GM19455 (cell line): ENCODE data around the gene NAALADL1.
"Not testable (repeated sequence)": the region's sequence is repeated elsewhere in the genome, so short reads cannot be mapped to it uniquely, and the experiment has no call there.

Source experiments
- ATAC-seq: cut with Tn5 transposase; IDR thresholded peaks from one replicate; pipeline ENCODE4 v1.9.1; 2021; ENCODE audit not compliant: unreplicated experiment

Gene NAALADL1

DNA sequence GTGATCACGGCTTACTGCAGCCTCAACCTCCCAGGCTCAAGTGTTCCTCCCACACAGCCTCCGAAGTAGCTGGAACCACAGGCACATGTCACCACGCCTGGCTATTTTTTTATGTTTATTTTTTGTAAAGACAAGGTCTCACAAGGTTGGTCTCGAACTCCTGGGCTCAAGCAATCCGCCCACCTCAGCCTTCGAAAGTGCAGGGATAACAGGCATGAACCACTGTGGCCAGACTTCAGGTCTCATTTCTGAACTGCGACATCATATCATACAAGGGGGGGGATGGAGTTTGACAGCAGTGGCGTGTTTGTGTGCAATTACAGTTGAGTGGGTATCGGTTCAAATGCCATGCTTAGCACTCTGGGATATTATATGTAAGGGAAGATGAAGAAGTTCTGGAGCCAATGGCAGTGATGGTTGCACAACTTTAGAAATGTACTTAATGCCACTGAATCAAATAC is 6.9 kb downstream of the NAALADL1 start:
- no peak for ATAC-seq

DNA sequence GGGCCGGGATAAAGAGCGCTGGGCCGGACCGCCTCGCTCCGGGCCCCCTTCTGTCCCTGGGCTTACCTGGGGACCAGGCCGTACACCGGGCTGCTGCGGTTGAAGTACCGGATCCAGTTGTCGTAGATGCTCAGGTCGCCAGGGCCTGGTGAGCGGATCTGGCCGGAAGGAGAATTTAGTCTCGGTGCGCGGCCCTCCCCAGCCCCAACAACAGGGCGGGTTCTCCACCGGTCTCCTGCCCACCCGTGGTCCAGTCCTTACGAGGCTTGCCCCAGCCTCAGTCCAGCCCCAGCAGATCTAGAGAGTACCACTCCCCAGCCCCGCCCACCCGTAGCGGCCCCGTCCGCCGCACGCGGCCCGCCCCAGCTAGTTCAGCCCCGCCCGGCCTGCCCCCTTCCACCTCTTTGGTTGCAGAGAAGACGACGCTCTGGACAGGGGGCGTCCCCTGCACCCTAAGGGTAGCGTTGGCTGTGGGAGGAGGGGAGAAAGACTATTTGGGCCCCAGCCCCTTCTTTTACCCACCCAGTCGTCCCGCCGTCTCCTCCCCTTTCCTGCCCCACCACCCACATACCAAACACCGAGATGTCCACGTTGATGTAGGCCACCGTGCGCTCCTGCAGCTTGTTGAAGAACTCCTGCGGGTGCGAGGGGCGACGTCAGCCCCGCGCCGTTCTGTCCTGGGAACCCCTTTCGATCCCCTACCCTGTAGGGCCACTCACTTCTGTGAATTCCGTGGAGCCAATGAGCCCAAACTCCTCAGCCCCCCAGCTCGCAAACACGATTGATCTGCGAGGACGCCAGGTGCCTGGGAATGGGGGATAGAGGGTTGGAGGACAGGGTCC is 10.6 kb downstream of the NAALADL1 start:
- ATAC-seq, result no peak

DNA sequence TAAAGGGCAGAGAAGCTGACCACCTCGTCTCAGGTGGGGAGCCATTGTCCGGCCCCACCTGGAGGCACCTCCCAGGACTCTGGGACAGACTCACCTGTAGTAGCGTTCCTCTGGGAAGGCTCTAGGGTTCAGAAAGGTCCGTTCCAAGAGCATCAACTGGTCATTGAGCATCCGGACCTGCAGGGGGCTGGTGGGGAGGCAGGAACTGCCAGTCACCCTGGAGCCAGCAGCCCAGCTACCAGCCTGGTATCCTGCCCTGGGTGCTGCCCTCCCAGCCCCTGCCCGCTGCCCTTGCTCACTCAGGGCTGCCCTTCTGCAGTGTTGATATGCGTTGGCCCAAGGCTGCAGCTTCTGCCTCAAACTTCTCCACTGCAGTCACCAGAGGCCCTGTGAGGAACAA is 12.6 kb downstream of the NAALADL1 start:
- no peak for ATAC-seq

DNA sequence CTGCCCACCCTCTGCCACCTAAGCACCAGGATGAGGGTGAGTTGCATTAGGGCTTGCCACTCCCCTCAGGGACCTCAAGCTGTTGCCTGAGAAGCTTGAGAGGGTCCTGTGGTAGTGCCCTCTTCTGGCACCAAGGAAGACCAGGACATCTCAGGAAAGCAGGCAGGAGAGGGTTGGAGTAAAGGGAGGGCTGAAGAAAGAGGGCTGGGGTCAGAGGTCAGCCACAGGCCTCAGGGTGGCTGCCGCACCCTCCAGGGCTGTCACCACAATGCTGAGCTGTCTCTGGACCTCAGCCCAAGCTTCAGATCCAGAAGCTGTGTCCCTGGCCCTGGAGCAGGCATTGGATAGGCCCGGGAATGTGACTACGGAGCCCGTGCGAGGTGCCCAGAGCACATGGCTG is 13.3 kb downstream of the NAALADL1 start:
- no peak for ATAC-seq

DNA sequence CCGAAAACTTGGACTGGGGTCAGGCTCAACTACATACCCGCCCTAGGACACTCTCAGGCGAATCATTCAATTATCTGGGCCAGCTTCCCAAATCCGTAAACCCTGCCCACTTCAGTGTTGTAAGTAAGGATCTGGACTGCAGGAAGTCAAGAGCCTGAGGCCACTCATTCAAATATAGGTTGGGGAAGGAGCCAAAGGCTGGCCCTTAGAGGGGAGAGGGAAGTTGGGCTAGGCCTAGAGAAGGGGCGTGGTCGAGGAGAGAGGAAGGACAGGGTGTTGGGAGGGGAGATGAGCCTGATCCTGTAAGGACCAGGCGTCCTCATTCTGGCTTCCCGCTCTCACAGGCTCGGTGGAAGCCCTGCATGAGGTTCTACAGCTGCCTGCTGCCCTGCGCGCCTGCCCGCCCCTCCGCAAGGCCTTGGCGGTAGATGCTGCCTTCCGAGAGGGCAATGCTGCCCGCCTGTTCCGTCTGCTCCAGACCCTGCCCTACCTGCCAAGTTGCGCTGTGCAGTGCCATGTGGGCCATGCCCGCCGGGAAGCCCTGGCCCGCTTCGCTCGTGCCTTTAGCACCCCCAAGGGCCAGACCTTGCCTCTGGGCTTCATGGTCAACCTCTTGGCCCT is 14.4 kb downstream of the NAALADL1 start:
- no peak for ATAC-seq

DNA sequence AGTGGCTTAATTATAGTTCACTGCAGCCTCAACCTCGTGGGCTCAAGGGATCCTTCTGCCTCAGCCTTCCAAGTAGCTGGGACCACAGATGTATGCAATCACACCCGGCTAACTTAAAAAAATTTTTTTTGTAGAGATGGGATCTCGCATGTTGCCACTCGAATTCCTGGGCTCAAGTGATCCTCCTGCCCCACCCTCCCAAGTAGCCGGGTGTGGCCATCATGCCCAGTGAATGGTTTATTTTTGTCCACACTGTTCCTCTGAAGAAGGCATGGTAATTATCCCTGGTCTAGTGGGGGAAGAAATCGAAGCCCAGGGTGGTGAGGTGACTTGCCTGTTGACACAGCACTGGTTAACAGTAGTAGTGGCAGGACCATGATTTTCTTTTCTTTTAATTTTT is 15.5 kb downstream of the NAALADL1 start:
- ATAC-seq, result no peak

DNA sequence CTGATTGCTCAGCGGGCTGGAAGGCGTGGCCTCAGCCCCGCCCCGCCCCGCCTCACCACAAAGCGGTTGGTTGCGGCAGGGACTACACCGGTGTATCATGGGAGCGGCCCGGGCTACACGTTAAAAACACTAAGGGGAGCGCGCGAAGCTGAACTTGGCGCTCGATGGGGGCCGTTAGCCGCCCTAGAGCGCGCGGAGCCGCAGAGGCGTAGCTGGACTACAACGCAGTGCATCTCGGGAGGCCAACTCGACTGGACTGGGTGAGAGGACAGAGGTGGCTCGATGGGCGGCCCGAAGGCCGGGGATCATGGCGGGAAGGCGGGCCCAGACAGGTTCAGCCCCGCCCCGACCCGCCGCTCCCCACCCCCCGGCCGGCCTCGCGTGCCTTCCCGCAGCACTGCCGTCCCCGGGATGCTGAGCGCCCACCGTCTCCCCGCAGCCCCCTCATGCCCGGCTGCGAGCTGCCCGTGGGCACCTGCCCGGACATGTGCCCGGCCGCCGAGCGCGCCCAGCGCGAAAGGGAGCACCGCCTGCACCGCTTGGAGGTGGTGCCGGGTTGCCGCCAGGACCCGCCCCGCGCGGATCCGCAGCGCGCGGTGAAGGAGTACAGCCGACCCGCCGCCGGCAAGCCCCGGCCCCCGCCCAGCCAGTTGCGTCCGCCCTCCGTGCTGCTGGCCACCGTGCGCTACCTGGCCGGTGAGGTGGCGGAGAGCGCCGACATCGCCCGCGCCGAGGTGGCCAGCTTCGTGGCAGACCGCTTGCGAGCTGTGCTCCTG is 17.3 kb downstream of the NAALADL1 start, which contains the start of gene SAC3D1:
SAC3D1 (plus strand) TSS at position 364 of the 776 bp plus-strand sequence; CDS start at position 447, 83 bp downstream.
- ATAC-seq, result peak; percentile 86

DNA sequence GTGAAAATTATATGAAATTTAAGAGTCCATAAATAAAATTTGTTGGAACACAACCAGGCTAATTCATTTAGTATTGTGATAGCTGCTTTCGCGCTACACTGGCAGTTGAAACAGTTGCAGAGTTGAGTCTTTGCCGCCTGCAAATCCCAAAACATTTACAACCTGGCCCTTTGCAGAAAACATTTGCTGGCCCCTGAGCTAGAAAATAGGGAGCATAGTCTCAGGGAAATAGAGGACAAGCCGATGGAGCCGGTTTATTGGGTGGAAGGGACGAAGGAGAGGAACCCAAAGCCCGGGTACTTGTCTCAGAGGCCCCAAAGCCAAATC is 17.9 kb downstream of the NAALADL1 start:
- ATAC-seq, result no peak

DNA sequence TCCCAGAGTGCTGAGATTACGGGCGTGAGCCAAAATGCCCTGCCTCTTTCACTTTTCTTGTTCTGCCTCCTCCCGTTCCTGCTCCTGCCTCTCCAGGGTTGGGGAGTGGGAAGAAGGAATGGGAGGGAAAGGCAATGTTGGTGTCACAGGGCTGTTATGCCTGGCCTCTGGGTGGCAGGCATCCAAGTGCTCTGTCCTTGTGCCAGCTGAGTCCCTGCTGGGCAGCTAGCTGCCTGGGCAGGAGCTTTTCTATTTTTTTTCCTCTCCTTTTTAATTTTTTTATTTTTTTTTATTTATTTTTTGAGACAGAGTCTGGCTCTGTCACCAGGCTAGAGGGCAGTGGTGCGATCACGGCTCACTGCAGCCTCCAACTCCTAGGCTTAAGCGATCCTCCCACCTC is 21.4 kb downstream of the NAALADL1 start:
- no peak for ATAC-seq

DNA sequence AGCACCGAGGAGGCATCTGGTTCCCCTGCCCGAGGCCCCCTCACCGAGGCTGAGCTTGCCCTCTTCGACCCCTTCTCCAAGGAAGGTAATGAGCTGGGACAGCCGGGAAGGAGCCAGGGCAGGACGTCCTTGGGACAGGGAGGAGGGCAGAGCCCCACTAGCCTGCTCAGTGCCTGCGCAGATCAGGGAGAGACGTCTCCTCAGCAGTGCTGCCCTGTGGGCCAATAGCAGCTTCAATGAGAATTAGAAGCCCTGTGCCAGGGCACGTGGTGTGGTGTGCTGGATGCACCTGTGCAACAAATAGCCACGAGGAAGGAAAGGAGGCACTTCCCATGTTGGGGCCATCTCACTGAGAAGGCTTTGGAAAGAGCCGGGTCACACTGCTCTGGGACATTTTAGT is 22.8 kb downstream of the NAALADL1 start:
- no peak for ATAC-seq

DNA sequence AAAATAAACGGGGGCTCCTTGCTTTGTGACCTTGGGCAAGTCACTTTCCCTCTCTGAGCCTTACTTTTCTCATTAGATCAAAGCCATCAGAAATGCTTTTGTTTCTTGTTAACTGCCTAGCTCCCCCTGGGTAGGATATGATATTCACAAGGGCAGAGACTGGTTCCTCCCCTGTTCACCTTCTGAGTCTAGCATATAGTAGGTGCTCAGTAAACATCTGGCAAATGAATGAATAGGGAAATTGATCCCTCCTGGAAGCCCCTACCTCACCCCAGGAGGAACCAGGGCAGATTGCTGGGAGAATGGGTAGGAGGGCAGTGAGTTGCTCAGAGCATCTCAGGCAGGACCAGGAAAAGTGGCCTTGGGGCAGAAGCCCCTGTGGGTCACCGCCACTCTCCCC is 23.9 kb downstream of the NAALADL1 start:
- no peak for ATAC-seq

DNA sequence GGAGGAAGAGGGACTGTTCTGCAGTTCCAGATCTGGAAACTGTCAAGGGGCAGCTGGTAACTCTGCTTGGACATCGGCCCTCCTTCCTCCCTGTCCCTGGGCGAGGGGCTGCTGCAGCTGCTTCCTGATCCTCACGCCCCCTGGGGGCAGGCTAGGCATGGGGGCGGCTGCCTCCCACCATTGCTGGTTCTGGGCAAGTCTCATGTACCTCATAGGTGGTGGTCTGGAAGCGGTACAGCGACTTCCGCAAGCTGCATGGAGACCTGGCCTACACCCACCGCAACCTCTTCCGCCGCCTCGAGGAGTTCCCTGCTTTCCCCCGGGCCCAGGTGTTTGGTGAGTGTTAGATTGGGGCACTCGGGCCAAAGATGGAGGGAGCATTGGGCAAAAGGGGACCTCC is 26.1 kb downstream of the NAALADL1 start:
- ATAC-seq, result no peak

DNA sequence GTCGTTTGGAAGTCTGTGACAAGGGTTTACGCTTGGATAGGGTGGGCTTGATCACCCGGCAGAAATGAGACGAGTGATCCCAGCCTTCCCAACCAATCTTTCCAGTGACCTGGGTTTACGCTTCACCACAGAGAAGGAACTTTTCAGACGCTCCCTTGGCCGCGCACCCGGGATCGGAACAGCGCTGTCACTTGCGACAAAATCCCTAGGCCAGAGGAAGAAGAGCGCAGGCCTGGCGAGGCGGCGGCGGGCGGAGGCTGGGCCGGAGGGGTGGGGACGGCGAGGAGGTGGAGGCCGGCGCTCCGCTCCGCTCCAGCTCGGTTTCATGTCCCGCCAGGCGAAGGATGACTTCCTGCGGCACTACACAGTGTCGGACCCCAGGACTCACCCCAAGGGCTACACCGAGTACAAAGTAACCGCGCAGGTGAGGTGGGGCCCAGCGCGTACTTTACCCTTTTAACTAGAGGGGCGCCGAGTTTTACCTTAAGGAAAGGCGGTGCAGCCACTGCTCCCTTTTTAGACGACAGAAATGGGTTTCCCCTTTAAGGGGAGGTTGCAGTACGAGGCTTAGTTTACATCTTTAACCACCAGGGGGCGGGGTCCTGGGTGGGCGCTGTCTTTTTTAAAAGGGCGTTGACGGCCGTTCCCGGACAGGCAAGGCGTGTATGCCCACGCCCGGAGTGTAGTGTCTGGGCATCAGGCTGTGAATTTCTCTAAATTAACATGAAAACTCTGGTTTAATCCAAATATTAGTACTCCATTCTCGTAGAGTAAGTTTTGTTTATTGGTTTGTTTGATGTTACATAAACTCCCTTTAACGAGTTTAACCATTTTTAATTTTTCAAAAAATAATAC is 30.9 kb downstream of the NAALADL1 start, which contains the start of gene SNX15:
SNX15 (plus strand) TSS at position 227 of the 855 bp plus-strand sequence; CDS start at position 326, 99 bp downstream.
- ATAC-seq, result peak; percentile 77

DNA sequence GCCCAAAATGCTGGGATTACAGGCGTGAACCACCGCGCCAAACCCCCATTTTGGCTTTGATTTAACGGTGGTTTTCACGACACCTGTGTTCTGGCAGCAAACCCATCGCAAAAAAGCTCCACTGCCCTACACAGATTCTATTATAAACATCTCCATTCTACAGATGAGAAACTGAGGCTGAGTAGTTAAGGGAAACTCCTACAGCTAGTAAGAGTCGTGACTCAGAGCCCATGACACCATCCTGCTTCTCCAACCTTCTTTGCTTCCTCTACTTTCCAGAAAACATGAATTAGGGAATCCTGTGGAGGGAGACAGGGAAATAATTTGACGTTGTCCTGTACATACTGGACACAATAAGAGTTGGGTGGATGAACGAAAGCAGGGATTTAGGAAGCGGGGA is 31.5 kb downstream of the NAALADL1 start:
- ATAC-seq, result no peak

DNA sequence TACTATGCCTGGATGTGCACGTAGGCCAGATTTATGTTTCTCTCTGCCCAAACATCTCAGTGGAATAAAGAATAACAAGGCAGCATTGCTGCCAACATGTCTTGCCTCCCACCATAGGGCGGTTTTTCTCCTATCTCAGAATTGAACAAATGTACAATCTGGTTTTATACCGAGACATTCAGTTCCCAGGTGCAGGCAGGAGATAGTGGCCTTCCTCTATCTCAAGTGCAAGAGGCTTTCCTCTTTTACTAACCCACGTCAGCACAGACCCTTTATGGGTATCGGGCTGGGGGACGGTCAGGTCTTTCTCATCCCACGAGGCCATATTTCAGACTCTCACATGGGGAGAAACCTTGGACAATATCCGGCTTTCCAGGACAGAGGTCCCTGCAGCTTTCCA is 34.9 kb downstream of the NAALADL1 start:
- ATAC-seq, result not testable (repeated sequence)

DNA sequence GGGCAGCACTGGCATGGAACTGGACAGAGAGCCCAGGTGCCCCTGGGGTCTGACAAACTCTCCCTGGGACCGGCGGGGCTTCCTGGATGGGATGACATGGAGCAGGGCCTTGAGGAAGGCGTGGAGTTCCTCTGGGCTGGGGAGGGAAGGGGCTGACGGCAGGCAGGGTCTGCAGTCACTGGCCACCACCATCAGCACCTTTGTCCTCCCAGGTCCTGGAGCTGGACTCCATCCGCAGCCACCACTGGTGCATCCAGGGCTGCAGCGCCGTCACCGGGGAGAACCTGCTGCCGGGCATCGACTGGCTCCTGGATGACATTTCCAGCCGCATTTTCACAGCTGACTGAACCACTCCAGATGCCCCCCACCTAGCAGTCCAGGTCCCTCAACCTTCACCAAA is 36.8 kb downstream of the NAALADL1 start:
- no peak for ATAC-seq

DNA sequence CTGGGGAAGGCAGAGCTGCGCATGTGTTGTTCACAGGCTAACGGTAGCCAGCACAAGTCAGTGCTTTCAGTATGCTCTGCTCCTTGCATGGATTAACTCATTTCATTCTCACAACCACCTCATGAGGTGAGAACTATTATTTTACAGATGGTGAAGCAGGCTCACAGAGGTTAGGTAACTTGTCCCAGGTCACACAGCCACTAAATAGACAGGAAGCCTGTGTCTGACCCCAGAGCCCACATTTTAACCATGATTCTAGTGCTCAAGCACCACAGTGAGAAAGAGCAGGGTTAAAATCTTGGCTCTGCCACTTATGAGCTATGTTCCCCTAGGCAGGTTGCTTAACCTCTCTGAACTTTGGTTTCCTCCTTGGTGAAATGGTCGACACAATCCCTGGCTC is 37.4 kb downstream of the NAALADL1 start:
- no peak for ATAC-seq

DNA sequence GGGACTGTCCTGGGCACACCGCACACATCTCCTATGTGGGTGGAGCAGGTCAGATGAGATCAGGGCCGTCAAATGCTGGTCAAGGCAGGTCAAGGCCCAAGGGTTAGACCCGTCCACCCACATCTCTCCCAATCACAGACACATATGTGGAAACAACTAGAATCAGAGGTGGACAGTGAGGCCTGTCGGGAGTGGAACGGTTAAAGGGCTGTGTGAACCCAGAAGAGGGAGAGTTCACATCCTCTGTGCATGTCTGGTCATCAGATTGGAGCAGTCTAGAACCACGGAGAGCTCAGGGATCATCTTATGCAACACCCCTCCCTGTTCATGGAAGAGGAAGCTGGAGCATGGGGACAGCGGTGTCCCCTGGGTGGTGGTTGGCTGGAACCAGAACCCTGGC is 38.5 kb downstream of the NAALADL1 start:
- no peak for ATAC-seq

DNA sequence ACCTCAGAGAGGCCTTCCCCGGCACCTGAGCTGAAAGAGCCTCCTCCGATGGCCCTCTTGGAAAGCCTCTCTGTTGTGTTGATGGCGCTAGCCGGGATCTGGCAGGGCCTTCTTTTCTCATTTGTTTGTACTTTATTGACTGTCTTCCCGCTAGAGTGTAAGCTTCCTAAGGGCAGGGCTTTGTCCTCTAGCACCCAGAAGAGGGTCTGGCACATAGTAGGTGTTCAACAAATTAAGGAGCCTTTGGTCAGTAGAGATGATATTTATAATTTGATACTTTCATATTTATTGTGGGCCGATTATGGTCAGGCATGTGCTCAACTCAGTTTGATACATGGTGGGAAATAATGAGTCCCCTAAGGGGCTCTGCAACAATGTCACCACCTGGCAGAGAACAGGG is 40.4 kb downstream of the NAALADL1 start:
- no peak for ATAC-seq

DNA sequence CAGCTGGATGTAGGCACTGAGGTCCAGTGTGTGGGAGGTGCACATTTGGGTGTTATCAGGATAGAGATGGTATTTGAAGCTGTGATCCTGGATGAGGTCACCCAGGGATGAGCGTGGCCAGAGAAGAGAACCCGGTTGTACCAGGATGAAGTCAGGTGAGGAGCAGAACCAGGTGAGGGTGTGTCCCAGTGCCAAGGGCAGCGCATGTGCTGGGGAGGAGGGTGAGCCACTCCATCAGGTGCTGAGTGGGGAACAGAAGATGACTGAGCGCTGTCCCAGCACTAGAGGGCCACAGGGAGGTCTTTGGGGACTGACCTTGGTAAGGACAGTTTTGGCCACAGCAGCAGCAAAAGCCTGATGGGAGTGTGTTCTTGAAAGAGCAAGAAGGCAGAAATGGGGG is 41.6 kb downstream of the NAALADL1 start:
- no peak for ATAC-seq

DNA sequence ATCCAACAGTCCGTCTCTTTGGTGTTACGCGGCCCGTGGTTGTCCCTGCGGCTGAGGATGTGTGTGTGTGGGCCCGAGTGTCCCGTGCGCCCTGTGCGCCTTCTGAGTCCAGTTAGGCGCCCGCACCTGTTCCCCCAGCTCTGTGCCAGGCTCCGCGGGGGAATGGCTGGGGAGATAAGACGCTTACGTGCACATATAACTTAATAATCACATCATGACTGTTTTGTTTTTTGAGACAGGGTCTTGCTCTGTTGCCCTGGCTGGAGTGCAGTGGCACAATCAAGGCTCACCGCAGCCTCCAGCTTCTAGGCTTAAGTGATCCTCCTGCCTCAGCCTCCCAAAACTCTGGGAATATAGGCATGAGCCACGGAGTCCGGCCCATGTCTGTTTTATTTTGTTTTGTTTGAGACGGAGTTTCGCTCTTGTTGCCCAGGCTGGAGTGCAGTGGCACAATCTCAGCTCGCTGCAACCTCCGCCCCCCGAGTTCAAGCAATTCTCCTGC is 43.6 kb downstream of the NAALADL1 start:
- ATAC-seq, result no peak
